ENCODE data around the gene GSTA3. TPM values are rescaled to one million over a fixed set of nuclear protein-coding genes. Genes with fewer than 3 reads are reported as not detected.
"Not testable (repeated sequence)": the region's sequence is repeated elsewhere in the genome, so short reads cannot be mapped to it uniquely, and the experiment has no call there.

The GSTA3 gene
- total RNA-seq, 2 donors from 2014 or later = not detected

DNA sequence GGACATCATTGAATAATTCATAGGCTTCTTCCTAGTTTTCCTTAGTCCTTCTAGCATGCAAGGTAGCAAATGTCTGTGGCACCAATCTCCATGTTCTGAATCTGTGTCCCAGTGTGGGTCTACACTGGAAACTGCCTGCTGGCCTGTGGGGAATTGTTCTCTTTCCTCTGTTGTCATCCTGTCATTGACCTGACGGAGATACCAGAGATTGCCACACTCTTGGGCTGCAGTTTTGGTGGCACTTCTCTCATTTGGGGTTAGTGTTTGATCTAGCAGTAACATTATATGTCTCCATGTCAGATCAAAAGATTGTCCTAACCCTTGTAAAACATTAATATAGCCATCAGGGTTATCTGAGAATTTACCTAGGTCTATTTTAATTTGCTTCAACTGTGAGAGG lies 9.3 kb upstream of the GSTA3 start:
- DNase-seq; ATAC-seq; intact Hi-C loops (cut with DNase I, micrococcal nuclease): not testable (repeated sequence)

GRCh38 chr6:52918027-52918686 lies 8.7 kb upstream of the GSTA3 start:
- DNase-seq; ATAC-seq; intact Hi-C loops (cut with DNase I, micrococcal nuclease): not testable (repeated sequence)

- intact Hi-C loops (cut with DNase I, micrococcal nuclease) = no loop called here
- ATAC-seq (no peak), DNase-seq (no peak)
Observed at GRCh38 chr6:52914516-52914915, 5.0 kb upstream of the GSTA3 start.

- no peak for DNase-seq
- ATAC-seq = no peak
- intact Hi-C loops (cut with DNase I, micrococcal nuclease) = no loop called here
Observed at GRCh38 chr6:52910091-52910490, 593 bp upstream of the GSTA3 start.

GRCh38 chr6:52909131-52909530 lies 367 bp downstream of the GSTA3 start:
- intact Hi-C loops (cut with DNase I, micrococcal nuclease) = no loop called here
- ATAC-seq = no peak
- no peak for DNase-seq

DNA sequence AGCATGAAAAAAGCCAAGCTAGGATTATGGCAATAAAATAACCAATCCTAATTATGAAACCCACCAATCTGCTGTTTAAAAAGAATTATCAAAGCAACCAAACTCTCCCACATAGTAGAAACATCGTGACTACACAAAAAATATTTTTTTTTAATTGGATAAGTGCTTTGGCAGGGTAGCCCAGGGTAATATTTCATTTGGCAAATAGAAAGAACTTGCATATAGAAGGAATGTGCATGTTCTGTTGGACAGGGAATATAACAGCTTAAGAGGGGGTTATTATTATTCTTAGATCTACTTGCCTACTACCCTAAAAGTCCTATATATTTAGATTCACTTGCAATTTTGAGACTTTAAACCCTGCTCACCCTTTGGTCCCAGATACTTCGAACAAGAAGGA lies 972 bp downstream of the GSTA3 start:
- ATAC-seq (no peak), DNase-seq (no peak)
- intact Hi-C loops (cut with DNase I, micrococcal nuclease) = no loop called here

GRCh38 chr6:52904562-52905279 lies 4.8 kb downstream of the GSTA3 start:
- ATAC-seq (peak; percentile 52), DNase-seq (no peak)
- intact Hi-C loops (cut with DNase I, micrococcal nuclease) = no loop called here

DNA sequence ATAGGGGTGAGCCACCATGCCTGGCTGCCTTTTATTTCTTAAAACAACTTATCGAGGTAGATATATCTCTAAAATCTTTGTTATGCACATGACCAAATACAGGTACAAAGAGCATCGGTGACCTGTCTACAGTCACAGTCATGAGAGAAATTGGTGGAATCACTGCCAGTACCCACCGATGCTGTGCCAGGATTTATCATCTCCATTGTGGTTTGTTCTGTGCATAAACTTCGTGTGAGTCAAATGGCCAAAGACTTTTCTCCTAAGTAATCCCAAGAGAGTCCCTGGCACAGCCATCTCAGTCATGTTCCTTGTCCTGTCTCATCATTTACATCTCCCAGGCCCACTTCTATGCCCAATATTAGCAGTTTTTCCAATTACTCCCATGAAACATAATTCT lies 9.0 kb downstream of the GSTA3 start:
- DNase-seq (no peak), ATAC-seq (no peak)
- intact Hi-C loops (cut with DNase I, micrococcal nuclease) = no loop called here

GRCh38 chr6:52895790-52896189 lies 13.7 kb downstream of the GSTA3 start:
- DNase-seq; ATAC-seq; intact Hi-C loops (cut with DNase I, micrococcal nuclease): not testable (repeated sequence)

DNA sequence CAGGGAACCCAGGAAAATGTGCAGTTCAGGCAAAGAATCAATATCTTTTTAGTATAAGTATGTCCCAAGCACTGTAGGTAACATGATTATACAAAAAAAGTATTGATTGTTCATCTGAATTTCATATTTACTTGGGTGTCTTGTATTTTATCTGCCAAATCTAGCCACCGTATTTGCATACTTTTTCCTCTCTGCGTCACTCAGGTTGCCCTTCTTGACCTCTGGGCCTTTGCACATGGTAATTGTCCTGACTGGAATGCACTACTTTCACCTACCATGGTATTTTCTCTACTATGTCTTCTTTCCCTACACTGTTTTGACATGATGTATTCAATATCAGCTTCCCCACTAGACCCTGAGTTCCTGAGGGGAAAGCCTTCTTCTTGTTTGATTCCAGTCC lies 15.2 kb downstream of the GSTA3 start:
- intact Hi-C loops (cut with DNase I, micrococcal nuclease) = no loop called here
- ATAC-seq (no peak), DNase-seq (no peak)

DNA sequence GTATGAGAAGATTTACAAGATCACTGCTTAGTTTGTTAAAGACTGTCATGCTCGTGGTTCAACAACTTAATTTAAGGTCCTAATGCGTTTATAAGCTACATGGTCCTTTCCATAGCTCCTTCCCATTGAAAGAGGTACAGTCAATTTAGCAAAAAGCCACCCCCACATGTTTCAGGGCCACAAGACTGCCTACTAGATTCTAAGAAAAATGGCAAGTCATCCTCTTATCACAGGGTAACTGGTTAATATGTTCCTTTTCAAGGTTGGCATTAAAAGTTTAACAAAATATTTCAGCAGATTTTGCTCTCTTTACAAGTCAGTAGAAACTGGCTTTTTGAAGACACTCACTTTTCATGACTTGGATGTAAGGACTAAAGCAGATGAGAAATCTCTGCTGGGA lies 15.7 kb downstream of the GSTA3 start:
- ATAC-seq = no peak
- intact Hi-C loops (cut with DNase I, micrococcal nuclease) = no loop called here

DNA sequence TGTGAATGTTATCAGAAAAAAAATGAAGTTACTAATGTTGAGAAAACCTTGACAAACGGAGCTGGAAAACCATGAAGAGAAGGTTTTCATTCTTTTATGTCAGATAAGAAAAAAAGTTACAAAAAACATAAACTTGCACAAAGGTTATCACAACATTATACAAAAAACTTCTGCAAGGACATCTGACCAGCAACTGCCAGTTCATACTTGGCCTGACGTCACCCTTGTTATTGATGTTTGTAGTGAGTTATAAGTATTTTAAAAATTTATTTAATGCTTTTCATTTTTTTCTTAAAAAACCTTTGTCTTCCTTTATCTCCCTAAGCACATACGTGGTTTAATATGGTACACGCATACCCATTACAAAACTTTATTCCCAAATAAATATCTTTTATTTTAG lies 16.3 kb downstream of the GSTA3 start:
- DNase-seq (no peak), ATAC-seq (no peak)
- intact Hi-C loops (cut with DNase I, micrococcal nuclease) = no loop called here

More for the DNA sequence above, 15.7 kb downstream of the GSTA3 start:
- no peak for DNase-seq

GRCh38 chr6:52890018-52890417 lies 19.5 kb downstream of the GSTA3 start:
- no peak for ATAC-seq
- intact Hi-C loops (cut with DNase I, micrococcal nuclease) = no loop called here
- no peak for DNase-seq

DNA sequence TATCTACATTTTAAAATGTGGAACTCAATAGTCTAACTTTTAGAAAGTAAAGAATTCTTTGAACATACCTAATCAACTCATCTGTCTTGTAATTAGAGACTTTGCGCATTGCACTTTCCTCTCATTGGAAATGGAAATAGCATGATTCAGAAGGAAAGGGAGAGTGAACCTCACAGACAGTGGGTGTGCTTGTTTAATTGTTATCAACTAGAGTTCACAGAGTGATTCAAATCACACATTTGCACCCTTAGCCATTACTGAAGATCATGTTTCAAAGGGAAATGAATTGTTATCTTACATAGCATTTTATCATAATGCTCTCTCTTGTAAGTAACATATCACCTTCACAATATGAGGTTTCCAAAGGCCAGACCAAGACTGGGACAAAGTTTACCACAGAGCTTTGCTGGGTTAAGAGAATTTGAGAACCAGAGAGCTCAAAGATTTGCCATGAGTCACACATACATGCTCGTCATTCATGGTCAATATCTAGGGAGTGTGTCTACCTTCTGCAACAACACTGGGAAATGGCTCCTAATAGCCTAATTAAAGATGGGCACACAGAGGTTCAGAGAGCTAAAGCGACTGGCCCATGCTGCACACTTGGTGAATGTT lies 21.5 kb downstream of the GSTA3 start:
- intact Hi-C loops (cut with DNase I, micrococcal nuclease) = no loop called here

DNA sequence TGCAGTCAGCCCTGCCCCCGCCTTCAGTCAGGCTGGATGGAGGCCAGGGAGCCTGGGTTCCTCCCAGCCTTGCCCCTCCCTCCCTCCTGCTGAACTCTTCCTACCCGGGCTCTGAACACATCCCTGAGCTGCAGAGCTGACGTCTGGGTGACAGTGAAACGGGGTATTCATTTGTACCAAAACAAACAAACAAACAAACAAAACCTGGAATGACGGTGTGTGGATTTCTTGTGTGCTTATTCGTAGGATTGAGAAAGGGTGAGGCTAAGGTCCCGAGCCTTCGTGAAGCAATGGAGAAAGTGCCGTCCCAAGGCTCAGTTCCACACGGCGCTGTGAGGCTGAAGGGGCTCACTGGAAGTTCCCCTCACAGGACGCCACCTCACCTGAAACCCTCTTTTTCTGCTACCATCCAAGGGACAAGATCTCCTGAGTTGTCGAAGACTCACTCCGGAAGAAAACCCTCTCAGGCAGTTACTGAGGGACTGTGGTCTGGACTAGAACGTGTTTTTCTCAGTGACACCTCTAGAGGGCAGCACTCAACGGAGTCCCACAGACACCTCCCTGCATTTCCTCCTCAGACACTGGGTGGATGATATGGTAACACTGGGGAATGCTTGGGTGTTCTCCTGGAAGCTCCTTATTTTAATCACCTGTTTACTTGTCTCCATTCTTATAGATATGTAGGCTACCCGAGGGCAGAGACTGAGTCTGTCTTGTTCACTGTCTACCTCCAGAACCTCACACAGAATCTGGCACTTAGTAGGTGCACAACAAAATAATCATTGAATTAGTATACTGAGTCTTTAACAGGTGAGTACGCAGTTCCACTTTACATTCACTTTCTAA lies 27.3 kb downstream of the GSTA3 start:
- intact Hi-C loops (cut with DNase I, micrococcal nuclease) = no loop called here
- ATAC-seq (peak; percentile 99), DNase-seq (peak; percentile 61 to 71)

More for the DNA sequence above, 21.5 kb downstream of the GSTA3 start:
- ATAC-seq (no peak), DNase-seq (no peak)

DNA sequence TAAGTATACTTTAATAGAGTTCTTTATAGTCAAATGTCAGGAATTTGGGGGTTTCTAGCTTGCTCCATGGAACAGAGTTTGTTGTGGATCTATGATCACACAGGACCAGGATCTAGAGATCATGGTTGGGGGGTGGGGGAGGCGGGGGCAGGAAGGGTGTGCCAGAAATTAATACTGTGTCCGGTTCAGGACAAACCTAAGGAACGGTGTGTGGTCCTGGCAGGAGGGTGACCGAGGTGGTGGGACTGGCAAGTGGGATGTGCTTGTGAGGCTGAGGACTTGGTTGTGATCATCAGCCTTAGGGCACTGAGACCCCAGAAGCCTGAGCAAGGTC lies 27.9 kb downstream of the GSTA3 start:
- ATAC-seq = peak; percentile 42
- intact Hi-C loops (cut with DNase I, micrococcal nuclease) = no loop called here
- no peak for DNase-seq

- DNase-seq (no peak), ATAC-seq (no peak)
- intact Hi-C loops (cut with DNase I, micrococcal nuclease) = loop anchor here in 1 of 2 donors (10.0 kb wide), 1 partner anchor 177 kb away; no protein-coding TSS in a partner anchor
Observed at GRCh38 chr6:52877786-52878185, 31.7 kb downstream of the GSTA3 start.

DNA sequence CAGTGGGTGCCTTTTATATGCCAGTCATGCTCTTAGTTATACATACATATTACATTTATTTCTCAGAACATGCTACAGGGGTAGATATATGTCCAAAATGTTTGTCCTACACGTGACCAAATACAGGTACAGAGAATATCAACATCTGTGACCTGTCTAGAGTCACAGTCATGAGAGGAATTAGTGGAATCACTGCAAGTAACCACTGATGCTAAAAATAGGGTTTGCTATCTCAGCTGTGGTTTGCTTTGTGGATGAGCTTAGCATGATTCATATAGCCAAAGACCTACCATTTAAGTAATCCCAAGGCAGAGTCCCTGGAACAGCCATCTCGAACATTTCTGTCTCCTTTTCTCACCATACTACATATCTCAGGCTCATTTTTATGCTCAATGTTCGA lies 32.3 kb downstream of the GSTA3 start:
- ATAC-seq = no peak
- intact Hi-C loops (cut with DNase I, micrococcal nuclease) = loop anchor here in 1 of 2 donors (10.0 kb wide), 1 partner anchor 178 kb away; no protein-coding TSS in a partner anchor
- no peak for DNase-seq

Data from left colon (tissue), 2 donors.